Bronchial epithelial cell (primary cell): ENCODE results near the gene INPP5E. TPM values are rescaled to one million over a fixed set of nuclear protein-coding genes. Genes with fewer than 3 reads are reported as not detected.
"Not testable (repeated sequence)": the region's sequence is repeated elsewhere in the genome, so short reads cannot be mapped to it uniquely, and the experiment has no call there.

Experiments
- DNase-seq: peaks from one replicate; pipeline ENCODE4 v3.0.0-alpha.2; 2010; ENCODE audit warnings: low read depth
- FAIRE-seq: peaks from 2 replicates; lab custom pipeline; 2011; peaks lifted over from hg19 to GRCh38; lab: Jason Lieb, UNC
- H3K27me3 ChIP-seq: 2 replicates; pipeline ENCODE4 v1.5.1; 2011; ENCODE audit warnings: low read length; ENCODE audit not compliant: control insufficient read depth, insufficient read depth
- H3K36me3 ChIP-seq: 2 replicates; pipeline ENCODE4 v1.5.1; 2011; ENCODE audit warnings: low read length; ENCODE audit not compliant: control insufficient read depth, insufficient read depth
- H3K4me3 ChIP-seq: 2 replicates; pipeline ENCODE4 v1.5.1; 2011; ENCODE audit warnings: mild to moderate bottlenecking, low read depth, low read length, control low read depth
- CTCF ChIP-seq: IDR thresholded peaks from 2 replicates; pipeline ENCODE4 v1.5.1; 2011; ENCODE audit warnings: mild to moderate bottlenecking, moderate library complexity, low read length, control low read depth, inconsistent platforms; ENCODE audit not compliant: insufficient read depth, severe bottlenecking
- total RNA-seq: library from RNA; depleted of rRNA; stranded (reverse); fragments of >200 nt; gene quantifications from 2 replicates; pipeline ENCODE4 v1.2.1, GENCODE V29; 2014

INPP5E gene
- total RNA-seq, 1 donor from 2014 or later = 2.4 TPM

DNA sequence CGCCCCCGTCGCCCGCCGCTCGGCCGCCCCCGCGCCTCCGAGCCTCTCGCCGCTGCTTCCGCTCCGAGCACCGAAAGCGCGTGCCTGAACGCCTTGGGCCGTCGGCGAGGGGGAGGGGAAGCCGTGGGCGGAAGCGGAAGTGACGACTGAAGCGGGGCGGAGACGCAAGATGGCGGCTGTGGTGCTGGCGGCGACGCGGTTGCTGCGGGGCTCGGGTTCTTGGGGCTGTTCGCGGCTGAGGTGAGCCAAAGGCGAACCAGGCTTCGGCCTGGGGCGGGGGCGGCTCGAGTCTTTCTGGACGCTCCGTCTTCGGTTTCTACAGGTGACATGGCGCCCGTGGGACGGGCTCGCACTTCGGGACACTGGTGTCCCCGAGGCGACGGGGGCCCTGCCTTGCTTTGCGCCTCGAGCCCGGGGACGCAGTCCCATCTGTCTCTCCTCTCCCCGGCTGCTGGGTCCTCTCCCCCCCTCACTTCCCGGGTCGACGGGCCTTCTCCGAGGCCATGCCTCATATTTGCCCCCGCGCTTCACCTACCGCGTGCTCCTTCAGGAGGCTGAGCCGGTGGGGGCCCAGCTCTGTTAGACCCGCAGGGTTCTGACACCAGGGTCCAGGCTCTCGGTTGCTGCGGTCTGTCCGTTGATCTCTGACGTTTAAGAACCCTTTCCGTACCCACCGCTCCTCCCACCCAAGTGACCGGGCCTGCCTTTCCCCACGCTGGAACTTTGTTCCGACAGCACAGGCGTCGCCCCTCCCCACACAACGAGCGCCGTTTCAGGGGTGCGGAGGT is 29.0 kb downstream of the INPP5E start, which contains the start of the genes ENTR1 and PMPCA:
TSS of gene ENTR1 (minus strand) at position 115 of the 788 bp plus-strand sequence. CDS start 217 bp downstream, outside the sequence.
TSS of gene PMPCA (plus strand) at position 159 of the 788 bp plus-strand sequence. CDS start at position 170, 11 bp downstream.
- Histone ChIP-seq H3K4me3 (peak within 1 kb of the TSS; percentile 96), H3K27me3 (no peaks in the 10 kb centered on the region), H3K36me3 (peaks cover 31% of the 10 kb centered on the region)
- no peak for TF ChIP-seq CTCF
- FAIRE-seq = no peak
- peak; percentile 75 for DNase-seq

- peak; percentile 7 for DNase-seq
- FAIRE-seq = no peak
- peak; percentile 1 for TF ChIP-seq CTCF
- no peaks in the 10 kb centered on the region for H3K27me3 ChIP-seq
- peaks cover 37% of the 10 kb centered on the region for H3K36me3 ChIP-seq
- H3K4me3 ChIP-seq = peak overlapping the region; percentile 96
Measured at GRCh38 chr9:136409557-136410455, 29.8 kb downstream of the INPP5E start.

DNA sequence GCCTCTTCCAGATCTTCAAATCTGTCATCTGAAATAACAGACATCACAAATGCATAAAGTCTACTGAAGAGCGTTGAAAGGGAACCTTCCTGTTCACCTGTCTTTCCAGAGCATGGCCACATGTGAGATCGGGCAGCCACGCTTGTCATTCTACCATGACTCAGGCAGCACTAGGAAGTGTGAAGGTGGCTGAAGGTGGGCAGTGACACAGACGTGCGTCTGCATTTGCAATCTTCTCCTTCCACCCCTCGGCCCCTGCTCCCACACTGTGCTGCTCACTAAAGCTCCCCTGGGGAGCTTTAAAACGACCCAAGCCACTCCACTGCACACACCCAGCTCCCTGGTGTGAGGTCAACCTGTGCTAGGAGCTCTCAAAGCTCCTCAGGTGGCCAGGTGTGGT is 31.7 kb downstream of the INPP5E start:
- TF ChIP-seq CTCF = no peak
- Histone ChIP-seq H3K36me3 (peaks cover 32% of the 10 kb centered on the region), H3K4me3 (no peak overlapping the region), H3K27me3 (no peaks in the 10 kb centered on the region)
- FAIRE-seq = no peak
- no peak for DNase-seq

DNA sequence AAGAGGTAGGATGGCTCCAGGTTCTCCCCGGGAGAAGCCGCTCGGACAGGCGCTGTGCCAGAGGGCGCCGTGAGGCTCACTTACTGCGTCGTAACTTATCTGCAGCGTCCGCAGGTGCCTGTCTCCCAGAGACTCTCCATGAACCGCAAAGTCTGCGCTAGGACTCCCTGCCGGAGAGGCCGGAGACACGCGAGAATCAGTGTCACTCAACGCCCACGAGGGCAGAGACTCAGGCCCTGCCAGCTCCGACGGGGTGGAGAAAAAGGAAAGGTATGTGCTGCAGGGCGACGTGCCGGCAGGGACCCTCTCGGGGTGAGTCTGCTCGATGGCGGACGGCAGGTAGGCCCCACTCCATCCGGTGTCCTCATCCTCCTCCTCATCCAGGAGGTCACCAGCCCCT is 32.6 kb downstream of the INPP5E start:
- FAIRE-seq, H3K27me3 ChIP-seq, H3K4me3 ChIP-seq, DNase-seq: not testable (repeated sequence)
- peaks cover 32% of the 10 kb centered on the region for H3K36me3 ChIP-seq

DNA sequence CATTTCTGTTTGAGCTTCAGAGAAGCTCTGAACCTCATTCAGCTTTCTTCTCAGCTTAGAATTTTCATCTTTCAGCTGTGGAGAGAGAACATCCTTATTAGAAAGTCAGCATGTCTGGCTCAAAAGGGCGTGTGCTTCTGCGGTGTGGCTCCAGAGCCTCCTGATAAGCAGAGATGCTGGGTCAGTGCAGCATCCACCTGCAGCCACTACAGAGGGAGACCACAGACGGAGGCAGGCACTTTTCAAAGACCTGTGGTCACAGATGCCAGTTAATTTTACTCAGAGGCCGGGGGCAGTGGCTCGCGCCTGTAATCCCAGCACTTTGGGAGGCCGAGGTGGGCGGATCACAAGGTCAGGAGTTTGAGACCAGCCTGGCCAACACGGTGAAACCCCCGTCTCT is 33.7 kb downstream of the INPP5E start:
- H3K4me3 ChIP-seq, DNase-seq, H3K27me3 ChIP-seq, FAIRE-seq: not testable (repeated sequence)
- H3K36me3 ChIP-seq = peaks cover 32% of the 10 kb centered on the region

GRCh38 chr9:136405481-136405880 is 34.2 kb downstream of the INPP5E start:
- no peak for TF ChIP-seq CTCF
- DNase-seq (no peak), FAIRE-seq (no peak)
- Histone ChIP-seq H3K36me3 (peaks cover 32% of the 10 kb centered on the region), H3K4me3 (no peak overlapping the region), H3K27me3 (no peaks in the 10 kb centered on the region)
